Islet precursor cell (in vitro differentiated cells): Measurements from ENCODE around the gene CHMP1A.

Experiments
- DNase-seq: peaks from one replicate; pipeline ENCODE4 v3.0.0-alpha.2; 2018

The CHMP1A gene

DNA sequence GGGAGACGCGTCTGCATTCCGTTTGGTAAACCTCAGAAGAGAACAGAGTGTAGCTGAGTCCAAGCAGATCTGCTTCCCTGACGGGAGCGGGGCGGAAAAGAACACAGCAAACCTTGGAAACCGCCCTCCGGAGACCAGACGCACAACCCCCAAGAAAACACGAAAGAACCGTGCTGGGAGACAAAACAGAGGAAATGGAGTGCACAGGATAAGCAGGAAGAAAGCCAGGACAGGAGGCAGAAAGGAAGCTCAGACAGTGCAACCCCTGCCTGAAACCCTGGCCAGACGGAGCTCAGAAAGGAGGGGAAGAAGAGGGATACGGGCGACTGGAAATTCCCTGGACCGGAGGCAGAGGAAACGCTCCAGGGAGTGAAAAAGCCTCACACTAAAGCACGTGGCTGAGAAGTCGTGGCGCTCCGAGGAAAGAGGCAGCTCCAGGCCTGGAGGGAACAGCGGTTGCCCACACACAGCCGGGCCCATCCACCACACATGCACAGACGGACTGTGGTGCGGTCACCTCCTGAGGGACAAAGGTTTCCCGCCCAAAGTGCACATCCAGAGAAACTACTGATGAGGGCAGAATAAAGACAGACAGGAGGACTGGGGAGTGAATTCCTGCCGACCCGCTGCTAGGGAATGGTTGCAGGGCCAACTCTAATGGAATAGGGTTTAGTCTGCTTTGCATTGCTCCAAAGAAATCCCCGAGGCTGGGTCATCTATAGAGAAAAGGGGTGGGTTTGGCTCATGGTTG lies 33.8 kb downstream of the CHMP1A start:
- DNase-seq, result no peak

DNA sequence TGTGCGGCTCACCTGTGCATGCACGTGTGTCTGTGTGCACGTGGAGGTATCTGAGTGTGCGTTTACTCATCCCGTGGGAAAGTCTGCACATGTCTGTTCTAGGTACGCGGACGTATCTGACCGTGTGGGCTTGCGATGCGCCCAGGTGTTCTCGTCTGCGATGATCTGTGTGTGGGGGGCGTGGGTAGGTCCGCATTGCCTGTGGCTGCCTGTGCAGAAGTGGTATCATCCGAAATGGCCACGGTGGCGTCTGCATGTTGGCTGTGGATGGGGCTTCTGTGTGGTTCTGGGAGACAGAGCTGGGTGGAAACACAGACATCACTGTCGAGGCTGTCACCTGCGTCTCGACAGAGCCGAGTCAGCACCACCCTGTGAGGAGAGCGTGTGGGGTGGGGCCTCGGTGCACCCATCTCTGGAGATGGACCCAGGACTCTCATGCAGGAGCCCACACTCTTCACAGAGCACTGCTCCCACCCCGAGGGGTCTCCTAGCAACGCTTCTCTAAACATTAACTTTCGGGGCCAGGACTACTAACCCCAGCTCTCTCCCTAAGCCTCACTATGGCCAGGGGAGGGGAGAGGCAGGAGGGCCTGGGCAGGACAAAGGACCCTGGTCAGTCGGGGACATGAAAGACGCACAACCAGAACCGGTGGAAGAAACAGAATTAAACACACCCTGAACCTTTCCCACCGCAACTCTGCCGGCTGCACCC lies 35.7 kb downstream of the CHMP1A start:
- no peak for DNase-seq

DNA sequence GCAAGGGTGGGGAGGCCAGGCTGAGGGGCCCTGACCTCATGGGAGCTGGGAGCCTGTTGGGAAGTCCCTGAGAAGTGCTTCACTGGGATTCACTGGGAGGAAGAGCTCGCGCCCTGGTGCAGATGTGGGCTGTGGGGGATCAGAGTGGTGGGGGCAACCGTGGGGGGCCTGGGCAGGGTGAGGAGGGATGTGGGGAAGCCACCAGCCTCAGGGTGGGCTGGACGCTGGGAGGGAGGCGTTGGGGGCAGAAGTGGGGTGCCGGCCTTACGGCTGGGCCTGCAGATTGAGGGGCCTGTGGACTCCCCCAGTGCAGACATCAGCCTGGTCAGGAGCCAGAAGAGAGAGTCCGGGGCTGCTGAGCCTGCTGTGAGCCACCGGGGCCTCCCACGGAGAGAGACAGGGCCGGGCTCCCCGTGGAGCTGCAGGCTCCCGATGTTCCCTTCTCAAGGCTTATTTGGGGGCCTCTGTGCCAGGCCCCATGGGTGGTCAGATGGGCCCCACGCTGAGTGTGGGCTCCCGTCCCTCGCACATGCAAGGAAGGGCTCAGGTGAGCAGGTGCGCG lies 36.3 kb downstream of the CHMP1A start:
- DNase-seq, result no peak

DNA sequence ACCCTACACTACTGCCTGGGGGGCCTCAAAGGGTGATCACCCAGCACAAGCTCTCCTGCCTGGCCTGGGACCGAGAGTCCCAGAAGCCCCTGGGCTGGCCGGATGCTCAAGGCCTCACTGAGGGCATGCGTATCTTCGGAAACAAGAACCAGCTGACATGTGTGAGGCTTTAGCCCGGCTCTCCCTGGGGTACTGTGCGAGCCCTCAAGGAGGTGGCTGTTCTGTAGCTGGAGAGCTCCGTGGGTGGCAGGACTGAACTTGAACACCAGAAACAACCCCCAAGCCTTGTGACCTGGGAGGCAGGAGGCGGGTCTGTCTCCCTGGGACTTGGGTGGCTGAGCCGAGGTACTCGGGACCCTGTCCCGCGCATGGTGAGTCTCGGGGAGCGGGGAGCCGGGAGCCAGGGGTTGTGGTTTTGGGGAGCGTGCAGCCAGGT lies 37.1 kb downstream of the CHMP1A start:
- no peak for DNase-seq

DNA sequence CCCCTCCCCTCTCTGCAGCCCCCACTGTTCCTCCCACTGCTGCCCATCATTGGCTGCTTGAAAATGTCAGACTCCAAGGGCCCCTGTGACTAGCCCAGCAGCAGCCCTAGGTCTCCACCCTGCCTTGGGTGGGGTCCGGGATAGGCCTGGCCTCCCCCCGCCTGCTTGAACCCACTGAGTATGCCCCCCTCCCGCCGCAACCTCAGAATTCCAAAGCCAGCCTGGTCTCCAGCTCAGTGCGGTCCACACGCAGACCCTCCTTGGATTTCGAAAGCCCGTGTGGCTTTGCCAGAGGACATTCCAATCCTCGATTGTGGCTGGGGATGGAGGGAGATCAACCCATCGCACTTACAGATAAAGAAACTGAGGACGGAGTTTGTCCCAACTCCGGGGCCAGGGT lies 37.7 kb downstream of the CHMP1A start:
- no peak for DNase-seq

DNA sequence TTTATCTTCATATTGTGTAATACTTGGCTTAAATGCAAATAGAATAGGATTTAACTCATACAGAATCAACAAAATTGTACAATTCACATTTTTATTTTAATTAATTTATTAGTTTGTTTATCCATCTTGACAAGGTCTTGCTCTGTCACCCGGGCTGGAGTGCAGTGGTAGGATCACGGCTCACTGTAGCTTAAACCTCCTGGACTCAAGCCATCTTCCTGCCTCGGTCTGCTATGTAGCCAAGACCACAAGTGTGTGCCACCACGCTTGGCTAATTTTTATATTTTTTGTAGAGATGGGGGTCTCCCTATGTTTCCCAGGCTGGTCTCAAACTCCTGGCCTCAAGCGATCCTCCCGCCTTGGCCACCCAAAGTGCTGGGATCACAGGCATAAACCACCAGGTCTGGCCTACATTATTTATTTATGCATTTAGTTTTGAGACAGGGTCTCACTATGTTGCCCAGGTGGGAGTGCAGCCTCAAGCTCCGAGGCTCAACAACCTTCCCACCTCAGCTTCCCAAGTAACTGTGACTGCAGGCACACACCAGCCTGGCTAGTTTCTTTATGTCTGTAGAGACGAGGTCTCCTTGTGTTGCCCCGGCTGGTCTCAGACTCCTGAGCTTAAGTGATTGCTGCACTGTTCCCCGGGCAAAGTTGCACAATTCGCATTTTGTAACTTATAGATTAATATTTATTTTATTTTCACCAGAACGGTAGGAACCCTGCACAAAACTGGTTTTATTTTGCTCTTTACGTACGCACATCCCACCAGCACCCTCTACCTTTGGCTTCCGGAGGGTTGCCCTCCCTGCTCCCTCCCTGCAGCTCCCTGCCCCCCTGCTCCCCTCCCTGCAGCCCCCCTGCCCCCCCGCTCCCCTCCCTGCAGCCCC lies 39.2 kb downstream of the CHMP1A start:
- DNase-seq, result no peak

DNA sequence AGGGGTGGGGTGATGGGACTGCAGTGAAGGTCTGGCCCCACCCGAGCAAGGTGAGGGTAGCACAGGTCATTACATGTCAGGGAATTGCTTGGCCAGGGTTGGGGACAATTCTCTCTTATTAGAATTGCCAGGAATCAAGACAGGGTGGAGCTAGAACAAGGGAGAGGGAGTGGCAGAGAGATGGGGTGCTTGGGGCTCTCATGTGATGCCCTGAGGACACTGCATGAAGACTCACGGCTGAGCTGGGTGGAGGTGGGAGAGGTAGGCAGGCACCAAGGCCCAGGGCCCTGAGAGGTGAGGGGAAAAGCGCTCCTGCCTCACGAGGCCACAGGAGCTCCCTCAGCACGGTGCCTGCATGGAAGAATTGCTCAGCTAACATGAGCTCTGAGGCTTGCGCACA lies 40.5 kb downstream of the CHMP1A start:
- DNase-seq, result no peak

DNA sequence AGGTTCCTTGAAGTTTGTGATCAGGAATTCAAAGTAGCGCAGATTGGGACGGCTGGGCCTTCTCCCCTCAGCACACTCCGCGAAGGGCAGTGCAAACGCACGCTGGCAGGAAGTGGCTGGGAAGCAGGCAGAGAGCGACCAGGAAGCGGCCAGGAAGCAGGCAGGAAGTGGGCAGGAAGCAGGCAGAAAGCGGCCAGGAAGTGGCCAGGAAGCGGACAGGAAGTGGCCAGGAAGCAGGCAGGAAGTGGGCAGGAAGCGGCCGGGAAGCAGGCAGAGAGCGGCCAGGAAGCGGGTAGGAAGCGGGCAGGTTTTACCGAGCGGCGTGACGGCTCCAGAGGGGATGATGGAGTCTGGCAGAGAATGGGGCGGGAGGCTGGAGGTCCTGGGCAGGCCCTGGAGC lies 40.9 kb downstream of the CHMP1A start:
- DNase-seq, result no peak

DNA sequence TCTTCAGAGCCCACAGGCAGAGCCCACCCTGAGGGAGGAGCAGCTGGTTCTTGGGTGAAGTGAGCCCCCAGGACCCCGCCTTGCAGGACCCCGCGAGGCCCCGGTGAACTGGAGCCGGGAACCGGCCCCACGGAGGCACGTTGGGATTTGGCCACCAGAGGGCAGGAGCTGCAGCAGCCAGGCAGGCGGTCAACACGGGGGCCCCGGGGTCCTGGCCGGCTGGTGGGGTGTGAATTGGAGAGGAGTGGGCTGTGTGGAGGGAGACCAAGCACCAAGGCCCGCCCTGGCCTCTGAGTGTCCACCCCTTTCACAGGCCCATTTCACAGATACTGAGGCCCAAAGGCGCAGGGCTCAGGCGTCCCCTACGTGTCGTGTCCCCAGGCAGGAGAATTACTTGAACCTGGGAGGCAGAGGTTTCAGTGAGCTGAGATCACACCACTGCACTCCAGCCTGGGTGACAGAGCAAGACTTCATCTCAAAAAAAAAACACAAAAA lies 41.9 kb downstream of the CHMP1A start:
- peak; percentile 74 for DNase-seq

DNA sequence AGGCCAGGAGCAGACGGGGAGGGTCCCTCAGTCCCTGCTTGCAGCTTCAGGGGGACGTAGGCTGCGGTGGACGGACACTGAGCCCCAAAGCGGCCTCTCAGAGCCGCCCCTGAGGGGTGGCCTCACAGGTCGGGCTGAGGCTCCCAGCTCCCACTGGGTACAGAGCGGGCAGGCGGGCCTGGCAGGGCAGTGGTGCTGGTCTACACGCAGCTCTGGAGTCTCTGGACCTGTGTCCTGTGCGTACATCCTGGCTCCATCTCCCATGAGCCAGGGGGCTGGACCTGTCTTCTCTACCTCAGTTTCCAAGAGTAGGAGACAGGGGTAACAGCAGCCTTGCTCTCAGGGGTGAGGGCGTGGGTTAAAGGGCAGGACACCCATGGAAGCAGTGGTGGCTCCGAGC lies 42.3 kb downstream of the CHMP1A start:
- no peak for DNase-seq

DNA sequence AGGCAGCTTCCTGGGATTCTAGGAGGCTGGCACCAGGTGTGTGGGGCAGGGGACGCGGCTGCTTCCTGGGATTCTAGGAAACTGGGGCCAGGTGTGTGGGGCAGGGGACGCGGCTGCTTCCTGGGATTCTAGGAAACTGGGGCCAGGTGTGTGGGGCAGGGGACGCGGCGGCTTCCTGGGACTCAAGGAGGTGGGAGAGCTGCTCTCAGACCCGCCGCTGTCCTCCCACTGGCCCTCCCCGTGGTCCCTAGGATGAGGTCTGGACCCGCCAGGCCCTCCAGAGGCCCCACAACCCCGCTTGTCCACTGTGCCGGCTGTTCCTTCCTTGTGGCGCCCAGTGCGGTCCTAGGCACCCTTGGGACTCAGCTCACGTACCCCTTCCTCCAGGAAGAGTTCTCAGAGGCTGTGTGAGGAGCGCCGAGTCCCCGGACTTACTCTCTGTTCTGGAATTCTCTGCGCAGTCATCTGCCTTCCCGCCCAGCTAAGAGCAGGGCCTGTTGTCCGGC lies 43.5 kb downstream of the CHMP1A start:
- DNase-seq, result no peak

DNA sequence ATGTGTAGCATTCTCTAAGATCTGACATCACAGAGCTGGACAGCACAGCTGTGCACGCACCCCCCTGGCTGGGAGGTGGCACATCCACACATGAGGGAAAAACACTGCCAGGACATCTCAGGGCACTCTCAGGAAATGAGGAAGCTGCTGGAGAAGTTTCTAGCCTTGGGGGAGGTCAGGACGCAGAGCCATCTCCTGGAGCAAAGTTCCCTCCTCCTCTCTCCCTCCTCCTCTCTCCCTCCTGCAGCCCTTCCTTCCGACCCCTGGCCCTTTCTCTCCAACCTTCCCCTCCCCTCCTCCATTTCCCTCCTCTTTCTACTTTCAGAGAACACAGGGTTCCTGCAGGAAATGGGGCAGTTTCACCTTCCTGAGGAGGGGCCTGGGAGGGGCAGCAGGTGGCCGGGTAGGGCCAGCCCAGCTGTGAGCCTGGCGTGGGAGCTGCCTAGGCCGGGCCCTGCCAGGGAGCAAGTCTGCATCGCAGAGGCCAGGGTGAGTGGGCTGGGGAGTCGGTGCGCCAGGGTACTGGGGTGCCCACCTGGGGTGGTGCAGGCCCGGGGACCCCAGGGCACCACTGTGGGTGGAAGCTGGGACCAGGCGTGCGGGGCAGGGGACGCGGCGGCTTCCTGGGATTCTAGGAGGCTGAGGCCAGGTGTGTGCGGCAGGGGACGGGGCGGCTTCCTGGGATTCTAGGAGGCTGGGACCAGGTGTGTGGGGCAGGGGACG lies 44.1 kb downstream of the CHMP1A start, which contains the start of gene DPEP1:
TSS of gene DPEP1 (plus strand) at position 412 of the 723 bp plus-strand sequence. CDS start 16,769 bp downstream, outside the sequence.
- no peak for DNase-seq

DNA sequence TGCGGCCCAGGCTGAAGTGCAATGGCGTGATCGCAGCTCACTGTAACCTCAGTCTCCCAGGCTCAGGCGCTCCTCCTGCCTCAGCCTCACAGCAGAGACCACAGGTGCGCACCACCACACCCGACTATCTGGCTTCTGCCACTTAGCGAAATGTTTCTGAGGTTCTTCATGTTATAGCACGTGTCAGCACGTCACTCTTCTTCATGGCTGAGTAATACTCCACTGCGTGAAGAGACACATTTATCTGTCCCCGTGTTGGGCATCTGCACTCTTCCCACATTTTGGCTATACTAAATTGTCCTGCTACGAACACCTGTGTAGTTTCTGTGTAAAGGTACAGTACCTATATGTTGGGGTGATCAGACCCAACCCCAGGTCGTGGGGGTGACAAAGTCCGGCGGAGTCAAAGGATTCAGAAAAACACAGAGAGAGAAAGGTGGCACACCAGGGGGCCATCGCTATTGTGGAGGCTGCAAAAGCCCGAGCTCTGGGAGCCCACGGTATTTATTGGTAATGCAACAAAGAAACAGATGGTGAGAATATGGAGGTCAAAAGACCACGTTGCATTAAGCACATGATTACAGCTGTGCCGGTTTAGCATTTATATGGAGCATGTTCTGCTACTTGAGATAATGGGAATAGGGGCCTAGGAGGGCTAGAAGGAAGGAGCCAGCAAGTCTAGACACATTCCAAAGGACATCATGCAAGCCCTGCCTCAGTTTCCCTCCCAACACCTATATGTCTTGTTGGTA lies 44.9 kb downstream of the CHMP1A start:
- DNase-seq, result no peak

DNA sequence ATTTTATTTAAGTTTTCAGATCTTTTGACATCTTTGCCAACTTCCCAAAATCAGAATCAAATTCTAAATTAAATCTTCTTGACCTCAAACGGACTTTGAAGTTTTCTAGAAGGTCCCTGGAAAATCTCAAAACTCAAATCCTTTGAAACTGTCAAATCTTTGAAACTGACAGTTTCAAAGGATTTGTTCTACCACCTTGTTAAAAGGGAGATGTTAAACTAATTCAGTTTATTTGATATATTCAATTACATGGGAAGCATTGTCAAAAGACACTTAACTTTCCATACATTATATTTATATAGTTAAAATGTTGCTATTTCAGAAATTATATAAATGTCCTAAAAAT lies 47.4 kb downstream of the CHMP1A start:
- no peak for DNase-seq

DNA sequence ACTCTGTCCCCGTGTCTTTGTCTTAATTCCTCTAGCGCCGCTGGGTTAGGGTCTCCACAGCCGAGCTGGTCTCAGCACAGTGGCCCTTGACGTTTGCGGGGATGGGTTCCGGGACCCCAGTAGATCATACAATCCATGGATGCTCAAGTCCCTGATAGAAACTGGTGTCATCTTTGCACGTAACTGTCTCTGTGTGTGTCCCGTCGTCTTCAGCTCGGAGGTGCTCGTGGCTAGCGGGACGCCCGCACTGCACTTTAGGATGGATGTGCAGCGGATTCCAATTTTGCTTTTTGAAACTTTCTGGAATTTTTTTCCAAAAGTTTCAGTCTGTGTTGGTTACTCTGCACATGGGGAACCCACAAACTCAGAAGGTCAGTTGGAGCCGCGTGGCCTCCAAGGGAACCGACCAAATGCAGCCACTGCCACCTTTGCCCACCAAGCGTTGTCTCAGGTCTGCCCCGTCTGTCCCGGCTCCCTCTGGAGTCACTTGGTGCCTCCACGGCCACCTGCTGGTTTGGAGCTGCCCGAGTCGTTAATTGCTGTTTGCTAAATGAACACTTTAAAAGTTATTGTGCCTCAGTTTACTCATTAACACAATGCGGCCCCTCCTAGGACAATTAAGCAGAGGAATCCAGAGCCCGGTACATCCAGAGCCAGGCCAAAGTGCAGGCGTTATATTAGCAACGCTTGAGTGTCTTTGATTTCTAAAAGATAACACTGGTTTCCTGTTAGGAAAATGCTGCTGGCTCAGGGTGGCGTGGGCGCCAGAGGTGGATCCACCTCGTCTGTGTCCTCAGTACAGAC lies 49.4 kb downstream of the CHMP1A start:
- DNase-seq, result no peak

DNA sequence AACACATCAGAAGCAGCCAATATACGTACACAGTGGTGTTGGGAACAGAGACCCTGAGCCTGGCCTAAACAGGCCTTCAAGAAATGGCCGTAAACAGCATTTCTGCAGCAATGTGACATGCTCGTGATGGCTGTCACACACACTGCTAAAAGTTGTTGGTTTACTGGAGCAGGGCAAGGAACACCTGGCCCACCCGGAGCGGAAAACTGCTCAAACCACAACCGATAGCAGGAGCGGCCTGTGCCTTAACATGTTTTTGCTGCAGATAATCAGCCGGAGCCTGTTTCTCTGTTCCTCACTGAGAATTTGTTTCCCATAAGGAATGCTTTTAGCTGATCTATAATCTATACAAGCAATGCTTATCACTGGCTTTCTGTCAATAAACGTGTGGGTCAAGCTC lies 50.1 kb downstream of the CHMP1A start:
- DNase-seq, result no peak

DNA sequence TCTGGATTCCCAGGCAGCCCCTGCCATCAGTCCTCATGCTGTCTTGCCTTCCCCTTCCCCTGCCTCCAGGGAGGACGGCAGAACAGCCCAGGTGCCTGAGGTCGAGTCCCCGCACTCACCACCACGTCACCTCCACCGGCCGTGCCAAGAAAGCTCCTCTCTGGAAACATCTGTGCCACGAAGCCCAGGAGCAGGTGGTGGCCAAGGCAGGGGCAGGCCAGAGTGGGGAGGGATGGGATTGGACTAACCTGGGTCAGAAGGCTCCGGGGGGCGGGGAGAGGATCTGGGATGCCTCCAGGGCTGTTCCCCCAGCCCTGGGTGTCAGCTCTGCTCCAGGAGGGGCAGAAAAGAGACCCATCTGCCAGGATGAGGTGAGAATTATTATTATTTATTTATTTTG lies 51.5 kb downstream of the CHMP1A start:
- no peak for DNase-seq

DNA sequence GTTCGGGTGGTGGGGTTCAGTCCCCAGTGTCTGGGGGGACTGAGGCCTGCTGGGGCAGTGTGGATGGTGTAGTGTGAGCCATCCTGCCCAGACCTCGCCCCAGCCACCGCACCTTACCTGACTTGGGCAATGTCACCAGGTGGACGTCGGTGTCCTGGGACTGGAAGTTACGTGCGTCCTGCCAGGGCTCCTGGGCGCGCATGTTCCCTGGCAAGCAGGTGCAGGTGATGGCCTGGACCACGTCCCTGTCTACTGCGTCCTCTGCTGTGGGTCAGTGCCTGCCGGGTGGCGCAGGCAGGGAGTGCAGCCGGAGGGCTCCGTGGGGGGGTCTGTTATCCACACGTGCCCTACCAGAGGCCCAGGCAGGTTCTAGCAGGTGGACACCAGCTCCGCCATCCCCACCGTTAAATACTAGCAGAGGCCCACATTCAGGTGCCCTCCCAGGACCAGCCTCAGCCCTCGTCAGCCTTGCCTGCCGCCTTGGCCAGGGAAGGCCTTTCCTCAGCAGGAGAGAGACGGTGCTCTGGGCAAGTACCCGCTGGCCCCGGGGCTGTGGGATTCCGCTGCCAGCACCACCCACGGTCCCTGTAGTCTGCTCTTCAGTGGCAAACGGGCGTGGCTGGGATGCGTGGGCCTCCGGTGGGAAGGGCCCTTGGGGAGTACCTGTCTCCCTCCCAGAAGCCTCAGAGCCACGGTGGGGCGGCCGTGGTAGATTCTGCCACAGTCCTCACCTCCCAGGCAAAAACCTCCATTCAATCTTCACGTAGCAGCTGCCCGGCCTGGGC lies 52.1 kb downstream of the CHMP1A start:
- no peak for DNase-seq

DNA sequence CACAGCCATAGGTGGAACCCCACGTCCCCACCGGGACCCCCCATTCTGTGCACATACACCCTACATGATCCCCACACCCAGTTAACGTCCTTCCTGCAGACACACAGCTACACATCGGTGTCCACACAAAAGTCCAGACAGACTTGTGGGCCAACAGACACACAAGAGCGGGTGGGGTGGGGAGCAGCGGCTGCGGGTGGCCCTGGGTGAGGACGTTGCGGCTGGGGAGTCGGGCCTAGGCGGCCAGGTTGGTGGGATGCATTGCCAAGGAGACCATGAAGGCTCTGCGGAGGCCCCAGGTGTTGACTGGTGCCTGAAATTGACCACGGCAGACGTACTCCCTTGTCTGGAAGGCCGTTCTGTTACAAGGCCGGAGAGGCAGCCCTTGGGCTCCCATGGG lies 52.7 kb downstream of the CHMP1A start:
- no peak for DNase-seq
